ENCODE results near the gene SLC9C1.

- TF ChIP-seq CTCF (IDR thresholded peaks at IDR 0.05; ENCODE audit: low read length): no peak
- TF ChIP-seq EZH2 (IDR thresholded peaks at IDR 0.05; ENCODE audit: borderline replicate concordance, low read length): no peak
Observed at GRCh38 chr3:112289011-112289410, 5.0 kb downstream of the SLC9C1 start.

Data from OCI-LY1 (cell line).